ENCODE results near the gene PCK1.
A peak's percentile ranks its signal among the peaks of the same experiment; 100 is the strongest.

Gene PCK1

GRCh38 chr20:57589728-57590484 is 29.0 kb downstream of the PCK1 start:
- no peak for DNase-seq (ENCODE audit: low spot score)

DNA sequence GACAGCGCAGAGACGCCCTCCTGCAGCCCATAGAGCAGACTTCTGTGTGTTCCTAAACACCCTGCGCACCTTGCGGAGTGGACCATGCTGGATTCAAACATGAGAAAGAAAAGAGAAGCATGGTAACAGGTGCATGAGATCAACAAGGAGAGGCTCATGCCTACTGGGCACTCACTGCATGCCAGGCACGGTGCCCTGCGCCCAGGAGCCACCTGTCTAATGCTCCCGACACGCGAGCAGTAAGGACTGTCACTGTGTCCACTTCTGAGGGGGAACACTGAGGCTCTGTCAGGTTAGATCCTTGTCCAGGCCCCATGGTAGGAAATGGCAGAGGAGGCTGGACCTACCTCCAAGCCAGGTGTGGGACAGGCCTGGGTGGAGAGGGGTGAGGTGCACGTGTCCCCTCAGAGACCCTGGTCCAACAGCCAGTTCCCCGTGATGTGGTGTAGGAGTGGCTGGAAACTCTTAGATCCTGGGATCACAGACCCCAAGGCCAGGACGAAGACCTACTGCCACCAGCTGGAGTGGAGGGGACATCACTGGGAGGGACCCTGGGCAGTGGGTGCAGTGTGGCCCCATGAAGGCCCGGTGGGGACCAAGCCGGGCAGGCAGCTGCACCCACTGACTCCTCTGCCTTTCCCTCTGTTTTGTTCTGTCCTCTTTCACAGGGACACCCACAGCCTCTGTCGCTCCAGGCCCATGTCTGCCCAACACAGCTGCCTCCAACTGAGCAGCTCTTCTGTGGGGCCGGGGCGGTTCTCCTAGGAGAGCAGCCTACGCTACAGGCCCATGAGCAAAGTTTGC is 29.8 kb downstream of the PCK1 start:
- DNase-seq (ENCODE audit: low spot score), result no peak

GRCh38 chr20:57591289-57592229 is 30.6 kb downstream of the PCK1 start:
- DNase-seq (ENCODE audit: low spot score), result no peak

DNA sequence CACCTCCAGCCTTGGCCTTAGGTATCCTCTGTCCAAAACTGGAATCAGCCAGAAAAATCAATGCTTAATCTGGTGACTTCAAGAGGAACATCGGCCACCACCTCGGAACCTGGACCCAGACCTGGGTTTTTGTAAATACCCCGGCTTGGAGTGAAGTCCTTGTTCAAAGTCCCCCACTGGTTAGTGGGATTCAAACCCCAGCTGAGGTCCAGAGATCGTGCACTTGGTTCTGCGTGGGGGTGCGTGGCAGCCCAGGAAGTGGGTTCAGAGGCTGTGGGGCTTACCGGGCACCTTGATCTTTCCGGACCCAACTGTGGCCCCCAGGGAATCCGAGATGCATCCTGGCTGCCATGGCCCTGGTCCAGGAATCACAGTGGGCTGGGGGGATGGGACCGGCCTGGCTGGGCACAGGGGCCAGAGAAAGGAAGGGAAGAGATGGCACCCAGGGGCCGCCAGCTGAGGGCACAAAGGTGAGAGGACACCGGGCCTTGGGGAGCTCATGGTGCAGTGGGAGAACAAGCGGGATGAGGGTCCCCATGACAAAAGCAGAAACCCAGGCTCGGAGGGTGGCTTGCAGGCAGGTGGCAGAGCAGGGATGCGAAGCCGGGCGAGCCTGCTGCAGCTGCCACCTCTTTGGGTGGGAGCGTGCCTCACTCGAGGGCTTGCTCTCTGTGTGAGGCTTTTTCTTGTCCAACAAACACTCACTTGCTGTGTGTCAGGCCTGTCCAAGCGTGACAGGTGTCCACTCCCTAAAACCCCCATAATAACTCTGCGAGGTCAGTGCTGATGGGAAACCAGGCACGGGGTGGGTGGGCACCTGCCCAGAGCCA is 31.6 kb downstream of the PCK1 start:
- no peak for DNase-seq (ENCODE audit: low spot score)

- DNase-seq (ENCODE audit: low spot score), result no peak
Measured at GRCh38 chr20:57593134-57593886, 32.4 kb downstream of the PCK1 start.

- DNase-seq (ENCODE audit: low spot score), result peak; percentile 31
Measured at GRCh38 chr20:57594092-57594951, 33.4 kb downstream of the PCK1 start.

GRCh38 chr20:57595041-57596030 is 34.4 kb downstream of the PCK1 start:
- no peak for DNase-seq (ENCODE audit: low spot score)

DNA sequence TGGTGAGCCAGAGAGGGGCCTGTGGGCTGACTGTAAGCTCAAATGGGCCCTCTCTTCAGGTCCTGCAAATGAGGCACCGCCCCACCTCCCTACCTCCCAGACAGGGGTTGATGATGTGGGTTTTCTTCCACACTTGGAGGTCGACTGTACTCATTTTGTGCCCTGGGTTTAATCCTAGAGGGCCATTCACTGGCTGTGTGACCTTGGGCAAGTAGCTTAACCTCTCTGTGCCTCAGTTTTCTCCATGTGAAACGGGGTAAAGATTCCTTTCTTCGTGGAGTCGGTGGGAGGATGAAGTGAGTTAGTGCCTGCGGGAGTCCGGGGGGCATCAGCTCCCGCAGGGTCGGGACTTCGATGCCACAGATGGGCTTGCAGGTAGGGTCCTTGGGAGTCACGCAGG is 35.4 kb downstream of the PCK1 start:
- no peak for DNase-seq (ENCODE audit: low spot score)

DNA sequence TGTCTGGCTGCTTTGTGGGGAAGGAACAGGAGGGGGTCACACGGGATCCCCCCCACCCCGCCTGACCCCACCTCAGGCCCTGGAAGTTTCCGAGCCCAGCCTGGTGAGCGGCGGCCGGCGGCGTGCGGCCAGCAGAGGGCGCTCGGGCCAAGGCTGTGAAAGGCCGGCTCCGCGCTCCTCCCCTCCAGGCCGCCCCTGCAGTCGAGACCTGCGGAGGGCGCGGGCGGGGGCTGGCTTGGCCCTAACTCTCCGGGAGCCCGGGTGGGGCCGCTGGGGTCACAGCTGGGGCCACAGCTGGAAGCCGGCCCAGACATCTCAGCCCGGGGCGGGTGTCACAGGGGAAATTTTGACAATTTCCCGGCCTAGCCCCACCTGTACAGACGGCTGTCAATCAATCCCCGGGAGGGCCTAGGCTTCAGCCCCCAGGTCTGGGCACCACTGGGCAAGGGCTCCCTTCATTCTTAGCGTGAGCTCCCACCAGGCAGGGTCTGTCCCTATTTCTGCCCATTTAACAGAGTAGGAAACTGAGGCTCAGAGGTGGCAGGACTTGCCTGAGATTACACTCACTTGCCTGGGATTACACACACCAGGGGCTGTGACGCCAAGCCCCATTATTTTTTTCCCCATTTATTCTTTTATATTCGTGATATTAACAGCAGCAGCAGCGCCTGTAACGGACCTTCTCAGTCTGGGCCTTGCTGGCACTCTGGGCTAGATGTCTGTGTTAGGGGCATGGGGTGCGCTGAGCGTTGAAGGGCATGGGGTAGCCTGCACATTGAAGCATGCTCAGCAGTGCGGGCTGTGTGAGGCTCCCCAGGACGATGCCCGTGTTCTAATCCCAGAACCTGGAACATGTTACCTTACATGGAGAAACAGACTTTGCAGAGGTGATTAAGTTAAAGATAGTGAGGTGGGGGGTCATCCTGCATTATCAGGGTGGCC is 36.4 kb downstream of the PCK1 start:
- DNase-seq (ENCODE audit: low spot score), result peak; percentile 48

- no peak for DNase-seq (ENCODE audit: low spot score)
Measured at GRCh38 chr20:57598060-57598459, 37.1 kb downstream of the PCK1 start.

GRCh38 chr20:57598491-57598890 is 37.6 kb downstream of the PCK1 start:
- DNase-seq (ENCODE audit: low spot score), result no peak

- no peak for DNase-seq (ENCODE audit: low spot score)
Measured at GRCh38 chr20:57600320-57601210, 39.7 kb downstream of the PCK1 start.

GRCh38 chr20:57601211-57601570 is 40.3 kb downstream of the PCK1 start:
- no peak for DNase-seq (ENCODE audit: low spot score)

DNA sequence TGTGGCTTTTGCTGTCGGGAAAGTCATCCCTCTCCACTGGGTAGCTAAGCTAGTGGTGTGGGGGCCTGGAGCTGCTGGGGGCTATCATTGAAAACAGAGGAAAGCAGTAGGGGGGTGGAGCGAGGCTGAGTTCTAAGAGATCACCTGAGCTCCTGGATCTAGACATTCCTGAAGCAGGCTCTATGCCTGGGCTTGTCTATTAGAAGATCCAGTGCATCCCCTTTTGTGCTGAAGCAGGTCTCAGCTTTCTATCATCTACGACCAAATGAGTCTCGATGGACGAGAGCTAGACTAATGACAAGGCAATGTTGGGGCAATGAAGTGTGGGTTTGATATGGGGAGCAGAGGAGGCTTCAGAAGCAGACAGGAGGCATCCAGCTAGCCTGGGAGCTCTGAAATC is 40.8 kb downstream of the PCK1 start:
- DNase-seq (ENCODE audit: low spot score), result no peak

GRCh38 chr20:57603120-57603519 is 42.2 kb downstream of the PCK1 start:
- no peak for DNase-seq (ENCODE audit: low spot score)

DNA sequence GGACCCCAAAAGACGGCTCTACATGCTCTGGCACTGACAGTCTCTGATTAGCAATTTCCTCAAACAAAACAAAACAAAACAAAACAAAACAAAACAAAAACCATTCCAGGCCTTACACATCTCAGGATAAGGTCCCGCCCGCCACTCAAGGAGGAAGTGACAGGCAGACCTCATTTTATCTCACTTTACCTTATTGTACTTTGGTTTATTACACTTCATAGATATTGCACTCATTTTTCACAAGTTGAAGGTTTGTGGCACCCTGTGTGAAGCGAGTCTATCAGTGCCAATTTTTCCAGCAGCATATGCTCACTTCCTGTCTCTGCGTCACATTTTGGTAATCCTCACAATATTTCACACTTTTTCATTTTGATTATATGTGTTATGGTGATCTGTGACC is 44.1 kb downstream of the PCK1 start:
- no peak for DNase-seq (ENCODE audit: low spot score)
